Thyroid gland (tissue), 4 donors: ENCODE measurements around the gene INPP5D.

Experiments
- POLR2A ChIP-seq, 2 donors: fragments of 450-650 bp; IDR thresholded peaks; one replicate each; pipeline ENCODE4 v1.6.1; 2017; ENCODE audit warnings: antibody characterized with exemption in 2 of 2, mild to moderate bottlenecking in 2 of 2, moderate library complexity in 1 of 2
- TF ChIP-seq, protein P1 (sequence below), 6 experiments: fragments of 200-600 bp in 3 of 6; fragments of 450-650 bp in 3 of 6; sonication (generic) in 3 of 6; IDR thresholded peaks; one replicate each; pipeline ENCODE4 v1.5.1; 2016 to 2019; ENCODE audit warnings: antibody characterized with exemption in 6 of 6, mild to moderate bottlenecking in 2 of 6, inconsistent platforms in 1 of 6, moderate library complexity in 1 of 6

DNA sequence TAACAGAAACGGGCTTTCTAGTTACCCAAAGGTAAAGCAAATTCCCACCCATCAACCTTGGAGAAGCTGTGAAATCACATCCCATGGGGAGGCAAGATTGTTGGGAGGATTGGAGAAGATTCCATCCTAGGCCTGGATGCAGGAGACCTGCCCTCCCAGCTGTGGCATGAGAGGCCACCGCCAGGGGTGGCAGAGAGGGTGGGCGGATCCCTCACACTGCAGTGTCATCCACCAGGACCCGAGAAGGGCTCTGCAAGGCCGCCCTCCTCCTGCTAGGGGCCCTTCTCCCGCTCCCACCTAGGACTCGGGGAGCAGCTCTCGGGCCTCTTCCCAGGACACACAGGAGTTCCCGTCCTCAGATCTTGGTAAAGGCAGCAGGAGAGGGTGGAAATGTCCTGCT lies 175.8 kb downstream of the INPP5D start:
- TF ChIP-seq, protein P1, sequence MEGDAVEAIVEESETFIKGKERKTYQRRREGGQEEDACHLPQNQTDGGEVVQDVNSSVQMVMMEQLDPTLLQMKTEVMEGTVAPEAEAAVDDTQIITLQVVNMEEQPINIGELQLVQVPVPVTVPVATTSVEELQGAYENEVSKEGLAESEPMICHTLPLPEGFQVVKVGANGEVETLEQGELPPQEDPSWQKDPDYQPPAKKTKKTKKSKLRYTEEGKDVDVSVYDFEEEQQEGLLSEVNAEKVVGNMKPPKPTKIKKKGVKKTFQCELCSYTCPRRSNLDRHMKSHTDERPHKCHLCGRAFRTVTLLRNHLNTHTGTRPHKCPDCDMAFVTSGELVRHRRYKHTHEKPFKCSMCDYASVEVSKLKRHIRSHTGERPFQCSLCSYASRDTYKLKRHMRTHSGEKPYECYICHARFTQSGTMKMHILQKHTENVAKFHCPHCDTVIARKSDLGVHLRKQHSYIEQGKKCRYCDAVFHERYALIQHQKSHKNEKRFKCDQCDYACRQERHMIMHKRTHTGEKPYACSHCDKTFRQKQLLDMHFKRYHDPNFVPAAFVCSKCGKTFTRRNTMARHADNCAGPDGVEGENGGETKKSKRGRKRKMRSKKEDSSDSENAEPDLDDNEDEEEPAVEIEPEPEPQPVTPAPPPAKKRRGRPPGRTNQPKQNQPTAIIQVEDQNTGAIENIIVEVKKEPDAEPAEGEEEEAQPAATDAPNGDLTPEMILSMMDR (IDR thresholded peaks at IDR 0.05): no peak
- TF ChIP-seq POLR2A (IDR thresholded peaks at IDR 0.05): no peak
